ENCODE data around the gene RASGRF2.

DNA sequence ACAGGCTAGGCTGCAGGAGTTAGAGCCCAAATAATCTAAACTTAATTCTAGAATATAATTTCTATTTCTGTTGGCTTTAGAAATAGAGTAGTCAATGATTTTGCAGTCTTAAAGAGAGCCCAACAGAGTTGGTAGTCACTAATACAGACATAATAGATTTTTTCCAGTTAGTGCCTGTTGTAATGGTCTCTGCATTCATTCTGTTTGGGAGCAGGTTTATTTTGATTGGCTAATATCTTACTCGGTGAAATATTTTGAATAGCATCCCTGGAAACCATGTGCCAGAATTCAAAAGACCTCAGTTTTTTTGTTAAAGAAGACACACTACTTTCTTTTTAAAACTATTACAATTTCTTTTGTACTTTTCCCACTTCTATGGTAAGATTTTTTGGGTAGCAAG lies 107.2 kb downstream of the RASGRF2 start:
- TF ChIP-seq, protein P1, sequence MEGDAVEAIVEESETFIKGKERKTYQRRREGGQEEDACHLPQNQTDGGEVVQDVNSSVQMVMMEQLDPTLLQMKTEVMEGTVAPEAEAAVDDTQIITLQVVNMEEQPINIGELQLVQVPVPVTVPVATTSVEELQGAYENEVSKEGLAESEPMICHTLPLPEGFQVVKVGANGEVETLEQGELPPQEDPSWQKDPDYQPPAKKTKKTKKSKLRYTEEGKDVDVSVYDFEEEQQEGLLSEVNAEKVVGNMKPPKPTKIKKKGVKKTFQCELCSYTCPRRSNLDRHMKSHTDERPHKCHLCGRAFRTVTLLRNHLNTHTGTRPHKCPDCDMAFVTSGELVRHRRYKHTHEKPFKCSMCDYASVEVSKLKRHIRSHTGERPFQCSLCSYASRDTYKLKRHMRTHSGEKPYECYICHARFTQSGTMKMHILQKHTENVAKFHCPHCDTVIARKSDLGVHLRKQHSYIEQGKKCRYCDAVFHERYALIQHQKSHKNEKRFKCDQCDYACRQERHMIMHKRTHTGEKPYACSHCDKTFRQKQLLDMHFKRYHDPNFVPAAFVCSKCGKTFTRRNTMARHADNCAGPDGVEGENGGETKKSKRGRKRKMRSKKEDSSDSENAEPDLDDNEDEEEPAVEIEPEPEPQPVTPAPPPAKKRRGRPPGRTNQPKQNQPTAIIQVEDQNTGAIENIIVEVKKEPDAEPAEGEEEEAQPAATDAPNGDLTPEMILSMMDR (IDR thresholded peaks at IDR 0.05) = no peak
- TF ChIP-seq POLR2A (IDR thresholded peaks at IDR 0.05) = no peak
